Naive thymus-derived CD4-positive, alpha-beta T cell (primary cell): Measurements from ENCODE around the gene HLA-DQB1. TPM values are rescaled to one million over a fixed set of nuclear protein-coding genes. Genes with fewer than 3 reads are reported as not detected.
"Not testable (repeated sequence)": the region's sequence is repeated elsewhere in the genome, so short reads cannot be mapped to it uniquely, and the experiment has no call there.

Experiments
- ATAC-seq: fragments of 150-1000 bp; cut with Tn5 transposase; 2 replicates; pipeline ENCODE4 v1.10.0; 2021; ENCODE audit warnings: mild to moderate bottlenecking, moderate library complexity
- CTCF ChIA-PET: fragments of 350-600 bp; sonication (Branson Sonifier 250); formaldehyde crosslinking; loops from one replicate; lab custom pipeline; 2021; ENCODE audit warnings: antibody characterized with exemption; lab: Charles Lee
- POLR2A ChIA-PET: fragments of 350-600 bp; sonication (Branson Sonifier 250); formaldehyde crosslinking; loops from one replicate; lab custom pipeline; 2021; ENCODE audit warnings: antibody characterized with exemption, inconsistent platforms; lab: Charles Lee
- DNase-seq, 9 donors: peaks; one replicate each; pipeline versions ENCODE4 v3.0.0 to v3.0.0-alpha.2; 2020 to 2022; ENCODE audit warnings: mixed read lengths in 1 of 9
- H3K27ac ChIP-seq: one replicate; pipeline ENCODE4 v1.7.0; 2013; ENCODE audit warnings: mild to moderate bottlenecking, low read depth, low read length, moderate library complexity
- H3K27me3 ChIP-seq, 2 donors: one replicate each; pipeline ENCODE4 v1.7.0; 2013; ENCODE audit warnings: low read length in 2 of 2, mild to moderate bottlenecking in 2 of 2, moderate library complexity in 2 of 2; ENCODE audit not compliant: control insufficient read depth in 2 of 2, insufficient read depth in 2 of 2
- H3K36me3 ChIP-seq, 3 experiments: 1 replicate in 2 of 3; 2 replicates in 1 of 3; pipeline ENCODE4 v1.7.0; 2013; ENCODE audit warnings: low read length in 3 of 3, mild to moderate bottlenecking in 3 of 3, moderate library complexity in 1 of 3; ENCODE audit not compliant: insufficient read depth in 3 of 3, control insufficient read depth in 2 of 3
- H3K4me1 ChIP-seq, 2 donors: one replicate each; pipeline ENCODE4 v1.7.0; 2013; ENCODE audit warnings: low read length in 2 of 2, mild to moderate bottlenecking in 2 of 2, moderate library complexity in 1 of 2; ENCODE audit not compliant: control insufficient read depth in 2 of 2, insufficient read depth in 2 of 2
- H3K4me3 ChIP-seq: 2 replicates; pipeline ENCODE4 v1.7.0; 2013; ENCODE audit warnings: mild to moderate bottlenecking, low read length
- H3K9me3 ChIP-seq, 3 experiments: 1 replicate in 2 of 3; 2 replicates in 1 of 3; pipeline ENCODE4 v1.7.0; 2013; ENCODE audit warnings: low read length in 3 of 3; ENCODE audit not compliant: control insufficient read depth in 2 of 3
- H3K27ac Mint-ChIP-seq, 9 donors: one replicate each; pipeline ENCODE4 v1.8.0; 2020 to 2022; ENCODE audit warnings: mixed read lengths in 9 of 9, mild to moderate bottlenecking in 8 of 9, moderate library complexity in 5 of 9, inconsistent platforms in 2 of 9
- H3K27me3 Mint-ChIP-seq, 5 donors: one replicate each; pipeline ENCODE4 v1.8.0; 2021 to 2022; ENCODE audit warnings: mixed read lengths in 5 of 5, mild to moderate bottlenecking in 1 of 5
- H3K36me3 Mint-ChIP-seq, 5 donors: one replicate each; pipeline ENCODE4 v1.8.0; 2020 to 2022; ENCODE audit warnings: mixed read lengths in 5 of 5, mild to moderate bottlenecking in 3 of 5, inconsistent platforms in 1 of 5
- H3K4me1 Mint-ChIP-seq, 7 donors: one replicate each; pipeline ENCODE4 v1.8.0; 2020 to 2022; ENCODE audit warnings: mixed read lengths in 7 of 7, mild to moderate bottlenecking in 3 of 7, inconsistent platforms in 1 of 7
- H3K4me3 Mint-ChIP-seq, 10 donors: one replicate each; pipeline ENCODE4 v1.8.0; 2020 to 2022; ENCODE audit warnings: mild to moderate bottlenecking in 10 of 10, mixed read lengths in 10 of 10, moderate library complexity in 6 of 10, inconsistent platforms in 2 of 10
- H3K9me3 Mint-ChIP-seq, 11 donors: one replicate each; pipeline ENCODE4 v1.8.0; 2020 to 2022; ENCODE audit warnings: mixed read lengths in 11 of 11, mild to moderate bottlenecking in 4 of 11, inconsistent platforms in 1 of 11, moderate library complexity in 1 of 11
- intact Hi-C, 2 donors: fragments of 100-400 bp; cut with micrococcal nuclease; formaldehyde crosslinking; loops; one replicate each; pipeline ENCODE4 v1.15.1; 2023
- polyA plus RNA-seq, 2 donors: library from polyadenylated mRNA; unstranded; fragments of 300-500 nt; fragmentation: Illumina TruSeq; gene quantifications; one replicate each; pipeline ENCODE4 v1.2.3, GENCODE V29; 2021
- total RNA-seq, 6 experiments: library from RNA in 5 of 6; stranded (reverse) in 5 of 6; gene quantifications; 1 replicate in 5 of 6; 2 replicates in 1 of 6; pipeline ENCODE4 v1.2.3 and lab custom pipeline; 2021 to 2026

The HLA-DQB1 gene
- total and polyA plus RNA-seq, 7 experiments from 2014 or later: 1.2 to 38.9 (median 5.7) TPM

DNA sequence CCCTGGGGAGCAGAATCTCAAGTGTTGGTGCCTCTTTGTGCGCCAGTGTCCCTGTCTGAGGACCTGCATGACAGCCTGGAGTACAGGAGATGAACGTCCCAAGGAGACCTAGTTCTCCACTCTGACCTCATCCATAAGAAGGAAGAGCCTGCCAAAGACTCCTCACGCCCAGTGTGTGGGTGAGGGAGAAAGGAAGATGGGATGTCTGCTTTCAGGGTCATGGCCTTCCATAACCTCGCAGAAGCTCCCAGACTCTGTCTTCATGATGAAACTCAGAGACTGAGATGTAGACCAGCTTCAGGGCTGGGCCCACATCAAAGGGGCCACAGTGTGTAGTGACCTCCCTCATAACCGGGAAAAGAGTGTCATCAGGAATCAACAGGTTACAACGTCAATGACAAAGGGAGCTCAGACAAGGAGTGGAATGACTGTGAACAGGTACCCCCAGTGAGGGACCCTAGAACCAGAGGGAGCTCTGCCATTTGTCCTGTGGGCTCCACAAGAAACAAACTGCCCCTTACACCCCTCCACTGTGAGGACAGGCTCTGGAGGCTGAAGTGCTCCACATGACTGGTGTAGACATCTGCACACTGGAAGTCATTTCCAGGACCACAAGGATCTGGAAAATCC is 8.1 kb downstream of the HLA-DQB1 start:
- H3K4me1 ChIP-seq: no peaks in the 10 kb centered on the region
- H3K9me3 Mint-ChIP-seq: peaks cover 0 to 18% (median 3%) of the 10 kb centered on the region in 11 donors
- peaks cover 0 to 34% (median under 1%) of the 10 kb centered on the region in 7 donors for H3K4me1 Mint-ChIP-seq
- peaks cover 0 to 19% (median 5%) of the 10 kb centered on the region in 5 donors for H3K27me3 Mint-ChIP-seq
- no peaks in the 10 kb centered on the region for H3K36me3 ChIP-seq
- H3K4me3 Mint-ChIP-seq: no peak overlapping the region
- H3K27ac Mint-ChIP-seq: no peak overlapping the region
- DNase-seq (no peak), ATAC-seq (no peak)
- no peaks in the 10 kb centered on the region for H3K27me3 ChIP-seq
- no peaks in the 10 kb centered on the region for H3K9me3 ChIP-seq
- peaks cover 0 to 26% (median 0%) of the 10 kb centered on the region in 5 donors for H3K36me3 Mint-ChIP-seq
- intact Hi-C loops: no loop called here
- ChIA-PET CTCF (no interaction called here), POLR2A (no interaction called here)
- H3K4me3 ChIP-seq: no peak overlapping the region
- H3K27ac ChIP-seq: no peak overlapping the region

DNA sequence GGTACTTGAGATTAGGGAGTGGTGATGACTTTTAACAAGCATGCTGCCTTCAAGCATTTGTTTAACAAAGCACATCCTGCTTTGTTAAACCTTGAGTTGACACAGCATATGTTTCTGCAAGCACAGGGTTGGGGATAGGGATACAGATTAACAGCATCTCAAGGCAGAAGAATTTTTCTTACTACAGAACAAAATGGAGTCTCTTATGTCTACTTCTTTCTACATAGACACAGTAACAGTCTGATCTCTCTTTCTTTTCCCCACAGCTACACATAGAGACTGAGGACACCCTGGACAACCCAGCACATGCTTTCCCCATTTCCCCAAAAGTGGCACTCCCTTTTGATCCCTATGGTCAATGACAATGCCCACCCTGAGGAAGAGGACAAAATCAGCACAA is 8.6 kb downstream of the HLA-DQB1 start:
- DNase-seq, H3K4me3 Mint-ChIP-seq, POLR2A ChIA-PET, ATAC-seq, H3K27ac ChIP-seq, intact Hi-C loops, H3K4me1 ChIP-seq, H3K4me3 ChIP-seq, H3K9me3 ChIP-seq, H3K27ac Mint-ChIP-seq, H3K36me3 ChIP-seq, CTCF ChIA-PET, H3K27me3 ChIP-seq: not testable (repeated sequence)
- Mint-ChIP-seq H3K4me1 (peaks cover 0 to 32% (median 0%) of the 10 kb centered on the region in 7 donors), H3K36me3 (peaks cover 0 to 24% (median 0%) of the 10 kb centered on the region in 5 donors), H3K9me3 (peaks cover 0 to 20% (median 3%) of the 10 kb centered on the region in 11 donors), H3K27me3 (peaks cover 0 to 15% (median 4%) of the 10 kb centered on the region in 5 donors)

DNA sequence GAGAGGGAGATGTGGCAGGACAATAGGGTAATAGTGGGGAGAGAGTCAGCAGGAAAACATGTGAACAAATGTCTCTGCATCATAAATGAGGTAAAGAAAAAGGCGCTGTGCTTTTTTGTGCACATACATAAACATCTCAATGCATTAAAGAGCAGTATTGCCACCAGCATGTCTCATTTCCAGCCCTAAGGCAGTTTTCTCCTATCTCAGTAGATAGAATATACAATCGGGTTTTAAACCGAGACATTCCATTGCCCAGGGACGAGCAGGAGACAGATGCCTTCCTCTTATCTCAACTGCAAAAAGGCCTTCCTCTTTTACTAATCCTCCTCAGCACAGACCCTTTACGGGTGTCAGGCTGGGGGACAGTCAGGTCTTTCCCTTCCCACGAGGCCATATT is 9.1 kb downstream of the HLA-DQB1 start:
- POLR2A ChIA-PET, CTCF ChIA-PET, ATAC-seq, H3K9me3 ChIP-seq, intact Hi-C loops, H3K4me3 Mint-ChIP-seq, H3K4me3 ChIP-seq, H3K27ac ChIP-seq, H3K36me3 ChIP-seq, H3K4me1 ChIP-seq, DNase-seq, H3K27ac Mint-ChIP-seq, H3K27me3 ChIP-seq: not testable (repeated sequence)
- peaks cover 0 to 28% (median 0%) of the 10 kb centered on the region in 7 donors for H3K4me1 Mint-ChIP-seq
- peaks cover 0 to 21% (median 3%) of the 10 kb centered on the region in 11 donors for H3K9me3 Mint-ChIP-seq
- peaks cover 0 to 20% (median 0%) of the 10 kb centered on the region in 5 donors for H3K36me3 Mint-ChIP-seq
- peaks cover 0 to 15% (median 0%) of the 10 kb centered on the region in 5 donors for H3K27me3 Mint-ChIP-seq

DNA sequence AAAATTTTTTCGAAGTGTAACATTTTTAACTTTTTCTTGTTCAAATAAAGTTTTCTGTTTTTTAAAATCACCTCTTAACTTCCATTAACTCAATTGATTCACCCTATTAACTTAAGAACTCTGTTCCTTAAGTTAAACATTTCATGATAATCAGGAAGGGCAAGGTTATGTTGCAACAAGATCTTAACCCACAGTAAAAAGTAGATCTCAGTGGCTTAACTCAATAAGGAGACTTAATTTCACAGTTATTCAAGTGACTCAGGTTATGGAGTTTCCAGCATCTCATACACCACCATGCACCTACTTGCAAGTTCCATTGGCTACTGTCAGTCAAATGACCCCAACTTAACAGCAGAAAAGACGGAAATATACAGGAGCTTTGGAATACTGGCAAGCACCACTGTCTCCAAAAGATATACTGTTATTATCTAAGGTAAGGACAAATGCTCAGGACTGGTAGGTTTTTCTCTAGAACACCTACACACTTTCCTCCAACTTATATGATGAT is 11.2 kb downstream of the HLA-DQB1 start:
- CTCF ChIA-PET: no interaction called here
- Histone ChIP-seq H3K36me3 (no peaks in the 10 kb centered on the region), H3K4me1 (no peaks in the 10 kb centered on the region), H3K27me3 (no peaks in the 10 kb centered on the region), H3K9me3 (no peaks in the 10 kb centered on the region), H3K27ac (no peak overlapping the region), H3K4me3 (no peak overlapping the region)
- Mint-ChIP-seq H3K27ac (no peak overlapping the region), H3K36me3 (peaks cover 0 to 12% (median 0%) of the 10 kb centered on the region in 5 donors), H3K4me1 (peaks cover 0 to 21% (median 0%) of the 10 kb centered on the region in 7 donors), H3K9me3 (peaks cover 0 to 21% (median 3%) of the 10 kb centered on the region in 11 donors), H3K4me3 (no peak overlapping the region), H3K27me3 (peaks cover 0 to 11% (median 0%) of the 10 kb centered on the region in 5 donors)
- POLR2A ChIA-PET: no interaction called here
- no peak for DNase-seq
- ATAC-seq: no peak
- intact Hi-C loops: no loop called here

DNA sequence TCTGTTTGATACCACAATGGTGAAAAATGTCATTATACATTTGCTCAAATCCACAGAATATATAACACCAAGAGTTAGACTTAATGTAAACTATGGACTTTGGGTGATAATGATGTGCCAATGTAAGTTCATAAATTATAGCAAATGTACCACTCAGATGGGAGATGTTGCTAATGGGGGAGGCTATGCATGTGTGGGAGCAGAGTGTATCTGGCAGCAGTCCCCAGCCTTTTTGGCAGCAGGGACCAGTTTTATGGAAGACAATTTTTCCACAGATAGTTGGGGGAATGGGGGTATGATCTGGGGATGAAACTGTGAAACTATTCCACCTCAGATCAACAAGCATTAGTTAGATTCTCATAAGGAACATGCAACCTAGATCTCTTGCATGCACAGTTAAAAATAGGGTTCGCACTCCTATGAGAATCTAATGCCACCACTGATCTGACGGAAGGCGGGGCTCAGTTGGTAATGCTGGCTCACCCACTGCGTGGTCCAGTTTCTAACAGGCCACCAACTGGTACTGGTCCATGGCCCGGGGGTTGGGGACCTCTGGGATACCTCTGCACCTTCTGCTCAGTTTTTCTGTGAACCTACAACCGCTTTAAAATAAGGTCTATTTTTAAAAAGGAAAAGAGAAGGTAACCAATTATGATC is 21.3 kb downstream of the HLA-DQB1 start:
- DNase-seq (no peak), ATAC-seq (no peak)
- Histone ChIP-seq H3K27ac (no peak overlapping the region), H3K36me3 (no peaks in the 10 kb centered on the region), H3K4me1 (peaks cover 0 to 4% of the 10 kb centered on the region in 2 donors), H3K4me3 (no peak overlapping the region), H3K27me3 (no peaks in the 10 kb centered on the region), H3K9me3 (no peaks in the 10 kb centered on the region)
- POLR2A ChIA-PET: interaction anchor here (1.0 kb wide), 1 partner anchor 19 kb away, joined by 3 read pairs; no protein-coding TSS in a partner anchor
- Mint-ChIP-seq H3K4me3 (no peak overlapping the region), H3K36me3 (peaks cover 0 to 5% (median 4%) of the 10 kb centered on the region in 5 donors), H3K27ac (no peak overlapping the region), H3K9me3 (peaks cover 0 to 4% (median 0%) of the 10 kb centered on the region in 11 donors), H3K4me1 (peaks cover 0 to 15% (median 6%) of the 10 kb centered on the region in 7 donors), H3K27me3 (peaks cover 0 to 42% (median 0%) of the 10 kb centered on the region in 5 donors)
- intact Hi-C loops: no loop called here
- CTCF ChIA-PET: no interaction called here

DNA sequence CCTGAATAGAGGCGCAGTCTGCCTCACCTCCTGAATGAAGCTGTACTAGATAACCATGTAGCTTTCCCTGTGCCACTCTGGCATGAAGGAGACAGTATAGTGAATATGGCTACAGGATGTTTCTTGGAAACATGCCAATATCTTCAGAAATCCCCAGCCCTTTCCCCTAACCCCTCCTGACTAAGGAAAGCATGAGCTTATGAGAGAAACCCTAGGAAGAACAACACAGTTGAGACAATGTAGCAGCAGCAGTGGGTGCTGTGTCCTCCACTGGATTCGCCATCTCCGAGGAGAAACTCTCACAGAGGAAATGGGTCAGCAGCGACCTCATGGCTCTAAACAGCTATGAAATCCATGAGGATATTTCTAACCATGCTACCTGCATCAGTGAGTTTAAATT is 22.6 kb downstream of the HLA-DQB1 start:
- Mint-ChIP-seq H3K9me3 (peaks cover 0 to 2% (median 0%) of the 10 kb centered on the region in 11 donors), H3K27ac (no peak overlapping the region), H3K4me1 (peaks cover 0 to 15% (median 6%) of the 10 kb centered on the region in 7 donors), H3K27me3 (peaks cover 0 to 41% (median 0%) of the 10 kb centered on the region in 5 donors), H3K4me3 (no peak overlapping the region), H3K36me3 (peaks cover 0 to 6% (median 4%) of the 10 kb centered on the region in 5 donors)
- DNase-seq (no peak), ATAC-seq (no peak)
- intact Hi-C loops: no loop called here
- Histone ChIP-seq H3K36me3 (no peaks in the 10 kb centered on the region), H3K9me3 (no peaks in the 10 kb centered on the region), H3K27ac (no peak overlapping the region), H3K4me1 (peaks cover 0 to 4% of the 10 kb centered on the region in 2 donors), H3K27me3 (no peaks in the 10 kb centered on the region), H3K4me3 (no peak overlapping the region)
- CTCF ChIA-PET: no interaction called here
- POLR2A ChIA-PET: interaction anchor here (1.0 kb wide), 1 partner anchor 18 kb away, joined by 3 read pairs; no protein-coding TSS in a partner anchor
